BJ (cell line): ENCODE measurements around the gene CEP120. TPM values are rescaled to one million over a fixed set of nuclear protein-coding genes. Genes with fewer than 3 reads are reported as not detected.

Experiments used
- CTCF ChIA-PET: fragments of 350-600 bp; formaldehyde crosslinking; extraction: SDS; loops from one replicate; lab custom pipeline; 2021; ENCODE audit warnings: antibody characterized with exemption, inconsistent platforms; lab: Yijun Ruan, JAX
- POLR2A ChIA-PET: fragments of 300-600 bp; sonication (Branson Sonifier 250); formaldehyde crosslinking; extraction: SDS; loops from one replicate; lab custom pipeline; 2021; ENCODE audit warnings: antibody characterized with exemption; lab: Charles Lee
- DNase-seq: peaks from one replicate; pipeline ENCODE4 v3.0.0-alpha.2; 2011; ENCODE audit warnings: low read depth
- H3K27me3 ChIP-seq: 2 replicates; pipeline ENCODE4 v1.6.0; 2011; ENCODE audit warnings: low read length; ENCODE audit not compliant: control insufficient read depth, insufficient read depth
- H3K36me3 ChIP-seq: 2 replicates; pipeline ENCODE4 v1.5.1; 2011; ENCODE audit warnings: low read length; ENCODE audit not compliant: control insufficient read depth, insufficient read depth
- H3K4me3 ChIP-seq: 2 replicates; pipeline ENCODE4 v1.5.1; 2011; ENCODE audit warnings: low read depth, mild to moderate bottlenecking, control low read depth, low read length
- CTCF ChIP-seq: IDR thresholded peaks from 2 replicates; pipeline ENCODE4 v1.5.1; 2011; ENCODE audit warnings: low read depth, mild to moderate bottlenecking, control low read depth, inconsistent platforms, low read length, moderate library complexity; ENCODE audit not compliant: insufficient read depth
- polyA plus RNA-seq: library from polyadenylated mRNA; depleted of rRNA; stranded (reverse); fragments of >200 nt; gene quantifications from 2 replicates; pipeline ENCODE4 v1.2.3, GENCODE V29; 2011

The CEP120 gene
- polyA plus RNA-seq, 1 experiment, result 23.1 TPM

- no peak for DNase-seq
- no peak overlapping the region for H3K4me3 ChIP-seq
- CTCF ChIA-PET, result no interaction called here
- TF ChIP-seq CTCF, result no peak
- POLR2A ChIA-PET, result no interaction called here
- no peaks in the 10 kb centered on the region; the same call in 1 of the 2 replicates for H3K27me3 ChIP-seq
- H3K36me3 ChIP-seq, result no peaks in the 10 kb centered on the region
Observed at GRCh38 chr5:123429993-123430392, 6.8 kb upstream of the CEP120 start.

- no peak for TF ChIP-seq CTCF
Observed at GRCh38 chr5:123429221-123429954, 6.2 kb upstream of the CEP120 start.

GRCh38 chr5:123428521-123429220 is 5.5 kb upstream of the CEP120 start:
- no peak for TF ChIP-seq CTCF
- H3K4me3 ChIP-seq, result no peak overlapping the region
- no peaks in the 10 kb centered on the region; the same call in 1 of the 2 replicates for H3K27me3 ChIP-seq
- POLR2A ChIA-PET, result no interaction called here
- CTCF ChIA-PET, result no interaction called here
- H3K36me3 ChIP-seq, result no peaks in the 10 kb centered on the region
- no peak for DNase-seq

More at GRCh38 chr5:123429221-123429954, 6.2 kb upstream of the CEP120 start:
- CTCF ChIA-PET, result interaction anchor here (0.6 kb wide), 1 partner anchor 1267 kb away, joined by 3 read pairs; no protein-coding TSS in a partner anchor
- no peak for DNase-seq
- H3K27me3 ChIP-seq, result no peaks in the 10 kb centered on the region; the same call in 1 of the 2 replicates
- H3K4me3 ChIP-seq, result no peak overlapping the region
- no peaks in the 10 kb centered on the region for H3K36me3 ChIP-seq
- POLR2A ChIA-PET, result interaction anchor here (0.6 kb wide), 1 partner anchor 85 kb away, joined by 3 read pairs; no protein-coding TSS in a partner anchor

- TF ChIP-seq CTCF, result no peak
- H3K4me3 ChIP-seq, result no peak overlapping the region
- POLR2A ChIA-PET, result interaction anchor here (0.7 kb wide), 1 partner anchor 19 kb away, joined by 3 read pairs; no protein-coding TSS in a partner anchor
- DNase-seq, result no peak
- no peaks in the 10 kb centered on the region for H3K36me3 ChIP-seq
- CTCF ChIA-PET, result interaction anchor here (1.1 kb wide), 1 partner anchor 81 kb away, joined by 3 read pairs; no protein-coding TSS in a partner anchor
- no peaks in the 10 kb centered on the region for H3K27me3 ChIP-seq
Observed at GRCh38 chr5:123427281-123427680, 4.1 kb upstream of the CEP120 start.

GRCh38 chr5:123425431-123425830 is 2.2 kb upstream of the CEP120 start:
- H3K36me3 ChIP-seq, result no peaks in the 10 kb centered on the region
- H3K27me3 ChIP-seq, result no peaks in the 10 kb centered on the region
- ChIA-PET CTCF (no interaction called here), POLR2A (no interaction called here)
- TF ChIP-seq CTCF, result no peak
- no peak for DNase-seq
- no peak overlapping the region for H3K4me3 ChIP-seq
